Activated CD4-positive, alpha-beta T cell treated with anti-CD3 and anti-CD28 coated beads for 36 hours (primary cell): ENCODE data around the gene MRPL53. TPM values are rescaled to one million over a fixed set of nuclear protein-coding genes. Genes with fewer than 3 reads are reported as not detected.
A peak's percentile ranks its signal among the peaks of the same experiment; 100 is the strongest.

Source experiments
- ATAC-seq: fragments of 200-7000 bp; cut with Tn5 transposase; one replicate; pipeline ENCODE4 v1.10.0; 2021; ENCODE audit warnings: mild to moderate bottlenecking, moderate library complexity
- CTCF ChIA-PET: fragments of 350-600 bp; sonication (Branson Sonifier 250); formaldehyde crosslinking; loops from one replicate; lab custom pipeline; 2021; ENCODE audit warnings: antibody characterized with exemption; lab: Charles Lee
- POLR2A ChIA-PET: fragments of 350-600 bp; sonication (Branson Sonifier 250); formaldehyde crosslinking; loops from one replicate; lab custom pipeline; 2021; ENCODE audit warnings: antibody characterized with exemption, inconsistent platforms; lab: Charles Lee
- DNase-seq: peaks from one replicate; pipeline ENCODE4 v3.0.0-alpha.2; 2020
- H3K27ac Mint-ChIP-seq: one replicate; pipeline ENCODE4 v1.8.0; 2021; ENCODE audit warnings: mixed read lengths
- H3K27me3 Mint-ChIP-seq: one replicate; pipeline ENCODE4 v1.8.0; 2021; ENCODE audit warnings: mixed read lengths
- H3K36me3 Mint-ChIP-seq: one replicate; pipeline ENCODE4 v1.8.0; 2021; ENCODE audit warnings: low read depth, mixed read lengths
- H3K4me1 Mint-ChIP-seq: one replicate; pipeline ENCODE4 v1.8.0; 2021; ENCODE audit warnings: mixed read lengths
- H3K4me3 Mint-ChIP-seq: one replicate; pipeline ENCODE4 v1.8.0; 2021; ENCODE audit warnings: mild to moderate bottlenecking, moderate library complexity, mixed read lengths
- H3K9me3 Mint-ChIP-seq: one replicate; pipeline ENCODE4 v1.8.0; 2021; ENCODE audit warnings: low read depth, mixed read lengths
- intact Hi-C, 2 experiments: fragments of 100-400 bp; cut with DNase I in 1 of 2; cut with micrococcal nuclease in 1 of 2; formaldehyde crosslinking; loops; one replicate each; pipeline versions ENCODE4 v1.14.2 to v1.15.1; 2022 to 2024; cut with DNase I, micrococcal nuclease
- total RNA-seq, 2 experiments: library from RNA; stranded (reverse); gene quantifications; one replicate each; pipeline ENCODE4 v1.2.3, GENCODE V29; 2021

The MRPL53 gene
- total RNA-seq, 2 experiments from 2014 or later: 87.4 to 88.5 TPM

- DNase-seq (no peak), ATAC-seq (no peak)
- Mint-ChIP-seq H3K27me3 (no peaks in the 10 kb centered on the region), H3K36me3 (peaks cover 23% of the 10 kb centered on the region), H3K4me1 (peaks cover 28% of the 10 kb centered on the region), H3K27ac (no peak overlapping the region), H3K4me3 (peak overlapping the region; percentile 91), H3K9me3 (no peaks in the 10 kb centered on the region)
- POLR2A ChIA-PET: no interaction called here
- CTCF ChIA-PET: interaction anchor here (1.6 kb wide), 1 partner anchor 35 kb away, joined by 4 read pairs; the partner anchor contains the start of gene WBP1
- intact Hi-C loops: no loop called here
Observed at GRCh38 chr2:74423231-74424095, 49.0 kb downstream of the MRPL53 start.

Other genes starting within 250 kb of the MRPL53 start
- 1 to 10 TPM; 2.2 to 2.7 TPM for gene SLC4A5, start 129.3 kb downstream of the MRPL53 start, total RNA-seq
- gene DCTN1, start 92.4 kb downstream of the MRPL53 start, total RNA-seq: 100 to 1,000 TPM in 1 of 2 experiments, 10 to 100 TPM in 1; 78.1 to 132 TPM
- gene C2orf81, start 51.1 kb downstream of the MRPL53 start, total RNA-seq: 1 to 10 TPM; 4.5 to 4.9 TPM
- gene WDR54, start 51.0 kb downstream of the MRPL53 start, total RNA-seq: 100 to 1,000 TPM; 103 to 119 TPM
- gene RTKN, start 30.7 kb downstream of the MRPL53 start, total RNA-seq: 1 to 10 TPM; 1.8 to 2.5 TPM
- 10 to 100 TPM; 24.2 to 25.6 TPM for gene INO80B, start 17.6 kb downstream of the MRPL53 start, total RNA-seq
- 10 to 100 TPM; 24.9 to 30.2 TPM for gene WBP1, start 14.2 kb downstream of the MRPL53 start, total RNA-seq
- 10 to 100 TPM; 44.2 to 48.9 TPM for gene MOGS, start 7.3 kb downstream of the MRPL53 start, total RNA-seq
- 10 to 100 TPM in 1 of 2 experiments, 1 to 10 TPM in 1; 9.7 to 13.2 TPM for gene CCDC142, start 10.3 kb upstream of the MRPL53 start, total RNA-seq
- gene TTC31, start 10.4 kb upstream of the MRPL53 start, total RNA-seq: 10 to 100 TPM; 24.0 to 24.6 TPM
- gene LBX2, start 26.9 kb upstream of the MRPL53 start, total RNA-seq: under 1 TPM in 1 of 2 experiments, not detected in 1; 0.28 TPM
- gene PCGF1, start 35.0 kb upstream of the MRPL53 start, total RNA-seq: 10 to 100 TPM; 21.7 to 28.7 TPM
- gene TLX2, start 41.8 kb upstream of the MRPL53 start, total RNA-seq: under 1 TPM; 0.18 to 0.21 TPM
- gene DQX1, start 53.6 kb upstream of the MRPL53 start, total RNA-seq: under 1 TPM; 0.40 to 0.41 TPM
- gene AUP1, start 57.0 kb upstream of the MRPL53 start, total RNA-seq: 100 to 1,000 TPM in 1 of 2 experiments, 10 to 100 TPM in 1; 92.0 to 122 TPM
- gene HTRA2, start 57.3 kb upstream of the MRPL53 start, total RNA-seq: 10 to 100 TPM; 43.5 to 47.7 TPM
- gene LOXL3, start 81.3 kb upstream of the MRPL53 start, total RNA-seq: under 1 TPM; 0.86 to 0.96 TPM
- gene DOK1, start 82.0 kb upstream of the MRPL53 start, total RNA-seq: 10 to 100 TPM; 17.2 to 17.9 TPM
- gene M1AP, start 175.7 kb upstream of the MRPL53 start, total RNA-seq: under 1 TPM; 0.18 to 0.33 TPM
- gene SEMA4F, start 181.6 kb upstream of the MRPL53 start, total RNA-seq: 1 to 10 TPM; 5.7 to 7.4 TPM